Mesangial cell (primary cell): ENCODE measurements around the gene IMP3. TPM values are rescaled to one million over a fixed set of nuclear protein-coding genes. Genes with fewer than 3 reads are reported as not detected.

Source experiments
- total RNA-seq: library from RNA; depleted of rRNA; stranded (reverse); fragments of >200 nt; gene quantifications from 2 replicates; pipeline ENCODE4 v1.2.3, GENCODE V29; 2015

IMP3 gene, protein sequence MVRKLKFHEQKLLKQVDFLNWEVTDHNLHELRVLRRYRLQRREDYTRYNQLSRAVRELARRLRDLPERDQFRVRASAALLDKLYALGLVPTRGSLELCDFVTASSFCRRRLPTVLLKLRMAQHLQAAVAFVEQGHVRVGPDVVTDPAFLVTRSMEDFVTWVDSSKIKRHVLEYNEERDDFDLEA
- total RNA-seq, result 57.6 and 84.1 TPM in 2 replicates

DNA sequence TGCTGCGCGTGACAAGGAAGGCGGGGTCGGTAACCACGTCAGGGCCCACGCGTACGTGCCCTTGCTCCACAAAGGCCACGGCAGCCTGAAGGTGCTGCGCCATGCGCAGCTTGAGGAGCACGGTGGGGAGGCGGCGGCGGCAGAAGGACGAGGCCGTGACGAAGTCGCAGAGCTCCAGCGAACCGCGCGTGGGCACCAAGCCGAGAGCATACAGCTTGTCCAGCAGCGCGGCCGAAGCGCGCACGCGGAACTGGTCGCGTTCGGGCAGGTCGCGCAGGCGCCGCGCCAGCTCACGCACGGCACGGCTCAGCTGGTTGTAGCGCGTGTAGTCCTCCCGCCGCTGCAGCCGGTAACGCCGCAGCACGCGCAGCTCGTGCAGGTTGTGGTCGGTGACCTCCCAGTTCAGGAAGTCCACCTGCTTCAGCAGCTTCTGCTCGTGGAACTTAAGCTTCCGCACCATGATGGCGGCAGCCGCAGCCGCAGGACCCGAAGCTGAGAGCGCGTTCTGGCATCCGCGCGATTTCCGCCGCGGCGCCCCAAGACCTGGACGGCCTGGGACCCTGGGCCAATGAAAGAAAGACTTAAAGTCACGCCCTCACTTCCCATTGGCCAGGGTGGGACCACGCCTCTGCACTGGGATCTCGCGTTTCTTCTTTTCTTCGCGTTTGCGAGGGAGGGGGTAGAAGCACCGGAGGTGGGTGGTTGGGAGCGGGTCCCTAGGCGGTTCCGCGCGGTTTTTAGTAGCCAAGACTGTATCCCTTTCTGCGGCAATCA is at the start of gene IMP3:
Gene IMP3, minus strand, starts transcription at position 516 of the 774 bp plus-strand sequence. Its CDS starts 56 bp downstream, at position 460.

GRCh38 chr15:75647370-75648155 is 7.5 kb upstream of the IMP3 start, which contains the start of gene SNX33:
TSS of gene SNX33 (plus strand) at chr15:75647912. CDS start at chr15:75649103, 1,191 bp downstream.

DNA sequence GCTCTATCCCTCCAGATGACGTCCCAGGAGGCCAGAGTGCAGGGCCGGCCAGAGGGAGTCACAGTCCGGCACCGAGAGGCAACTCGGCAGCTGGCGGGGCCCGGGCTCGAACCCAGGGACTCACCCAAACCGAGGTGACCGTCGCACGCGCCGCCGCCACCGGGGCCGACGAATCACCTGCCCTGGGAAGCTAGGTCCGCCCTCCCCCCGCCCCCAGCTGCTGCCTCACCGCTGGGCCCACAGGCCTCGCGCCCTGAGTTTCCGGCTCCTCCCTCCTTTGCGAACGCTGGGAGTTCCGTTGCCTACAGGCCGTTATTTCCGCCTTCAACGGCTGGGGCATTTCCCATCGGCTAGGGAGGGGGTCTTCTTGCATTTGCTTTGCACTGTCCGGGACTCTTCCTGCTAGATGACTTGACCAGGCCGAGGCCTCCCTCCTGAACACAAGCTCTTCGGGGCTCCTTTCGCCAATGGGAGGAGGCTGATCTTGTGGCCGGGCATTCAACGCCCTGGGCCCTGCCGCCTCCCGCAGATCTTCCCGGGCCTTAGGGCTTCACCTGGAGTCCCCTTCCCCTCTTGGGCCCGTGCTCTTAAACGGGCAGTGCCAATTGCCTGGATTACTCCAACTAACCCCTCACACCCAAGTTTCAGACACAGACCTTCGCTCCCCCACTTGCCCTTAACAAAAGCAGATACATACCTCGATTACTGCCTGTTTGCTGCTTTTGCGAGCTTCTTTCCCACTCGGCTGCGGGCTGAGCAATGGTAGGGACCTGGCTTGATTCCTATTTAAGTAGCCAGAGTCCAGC is 14.3 kb downstream of the IMP3 start, which contains the start of gene SNUPN:
Gene SNUPN, minus strand, starts transcription at position 184 of the 806 bp plus-strand sequence. CDS start 4,674 bp downstream, outside the sequence.

Other genes with a start within 250 kb of the IMP3 start
- 33.0 and 34.9 TPM in 2 replicates for gene SIN3A, start 188.5 kb downstream of the IMP3 start, total RNA-seq
- gene PTPN9, start 60.9 kb downstream of the IMP3 start, total RNA-seq, result 29.3 and 32.1 TPM in 2 replicates
- 18.8 and 24.3 TPM in 2 replicates for gene SNUPN, start 14.5 kb downstream of the IMP3 start, total RNA-seq
- 13.0 and 28.8 TPM in 2 replicates for gene SNX33, start 7.7 kb upstream of the IMP3 start, total RNA-seq
- gene CSPG4, start 72.6 kb upstream of the IMP3 start, total RNA-seq, result 14.2 and 22.8 TPM in 2 replicates
- gene UBE2Q2, start 203.2 kb upstream of the IMP3 start, total RNA-seq, result 26.6 and 29.4 TPM in 2 replicates